Activated naive CD8-positive, alpha-beta T cell treated with anti-CD3 and anti-CD28 coated beads, Interleukin-2, amount 10 ng/mL, durations not matched to agents 7 days and 5 days (primary cell): ENCODE measurements around the gene NME9. TPM values are rescaled to one million over a fixed set of nuclear protein-coding genes. Genes with fewer than 3 reads are reported as not detected.

Source experiments
- ATAC-seq: fragments of 150-1000 bp; cut with Tn5 transposase; one replicate; pipeline ENCODE4 v1.10.0; 2021; ENCODE audit warnings: low read depth, moderate library complexity
- POLR2A ChIA-PET: fragments of 350-600 bp; sonication (Branson Sonifier 250); formaldehyde crosslinking; loops from one replicate; lab custom pipeline; 2021; ENCODE audit warnings: antibody characterized with exemption; lab: Charles Lee
- DNase-seq: peaks from one replicate; pipeline ENCODE4 v3.0.0; 2021
- H3K27ac Mint-ChIP-seq: one replicate; pipeline ENCODE4 v1.8.0; 2022; ENCODE audit warnings: mild to moderate bottlenecking, mixed read lengths
- H3K27me3 Mint-ChIP-seq: one replicate; pipeline ENCODE4 v1.8.0; 2022; ENCODE audit warnings: mild to moderate bottlenecking, moderate library complexity, mixed read lengths
- H3K36me3 Mint-ChIP-seq: one replicate; pipeline ENCODE4 v1.8.0; 2021; ENCODE audit warnings: mild to moderate bottlenecking, mixed read lengths
- H3K4me1 Mint-ChIP-seq: one replicate; pipeline ENCODE4 v1.8.0; 2021; ENCODE audit warnings: mixed read lengths
- H3K4me3 Mint-ChIP-seq: one replicate; pipeline ENCODE4 v1.8.0; 2022; ENCODE audit warnings: mild to moderate bottlenecking, moderate library complexity, mixed read lengths
- H3K9me3 Mint-ChIP-seq: one replicate; pipeline ENCODE4 v1.8.0; 2021; ENCODE audit warnings: mixed read lengths
- total RNA-seq, 2 experiments: library from RNA; stranded (reverse); gene quantifications; one replicate each; pipeline ENCODE4 v1.2.3, GENCODE V29; 2021

NME9 gene
- total RNA-seq, 2 experiments from 2014 or later = 0.57 to 1.7 TPM

- POLR2A ChIA-PET = no interaction called here
- DNase-seq = no peak
- peaks cover 9% of the 10 kb centered on the region for H3K4me1 Mint-ChIP-seq
- no peaks in the 10 kb centered on the region for H3K27me3 Mint-ChIP-seq
- H3K4me3 Mint-ChIP-seq = no peak overlapping the region
- H3K36me3 Mint-ChIP-seq = peaks cover 39% of the 10 kb centered on the region
- no peak overlapping the region for H3K27ac Mint-ChIP-seq
- ATAC-seq = no peak
- H3K9me3 Mint-ChIP-seq = no peaks in the 10 kb centered on the region
These were observed 59.4 kb downstream of the NME9 start for GRCh38 chr3:138270245-138270644.

GRCh38 chr3:138267083-138267482 lies 62.6 kb downstream of the NME9 start:
- Mint-ChIP-seq H3K36me3 (peaks cover 26% of the 10 kb centered on the region), H3K9me3 (no peaks in the 10 kb centered on the region), H3K27ac (no peak overlapping the region), H3K4me1 (peaks cover 9% of the 10 kb centered on the region), H3K4me3 (no peak overlapping the region), H3K27me3 (no peaks in the 10 kb centered on the region)
- POLR2A ChIA-PET = no interaction called here
- DNase-seq (no peak), ATAC-seq (no peak)

GRCh38 chr3:138265745-138266144 lies 63.9 kb downstream of the NME9 start:
- Mint-ChIP-seq H3K4me1 (peaks cover 5% of the 10 kb centered on the region), H3K36me3 (peaks cover 17% of the 10 kb centered on the region), H3K4me3 (no peak overlapping the region), H3K27me3 (no peaks in the 10 kb centered on the region), H3K27ac (no peak overlapping the region), H3K9me3 (no peaks in the 10 kb centered on the region)
- POLR2A ChIA-PET = no interaction called here
- ATAC-seq (no peak), DNase-seq (no peak)

GRCh38 chr3:138263104-138263503 lies 66.5 kb downstream of the NME9 start:
- H3K4me1 Mint-ChIP-seq = peaks cover under 1% of the 10 kb centered on the region
- POLR2A ChIA-PET = no interaction called here
- no peak overlapping the region for H3K27ac Mint-ChIP-seq
- H3K4me3 Mint-ChIP-seq = no peak overlapping the region
- no peaks in the 10 kb centered on the region for H3K9me3 Mint-ChIP-seq
- H3K36me3 Mint-ChIP-seq = peaks cover 18% of the 10 kb centered on the region
- no peak for ATAC-seq
- no peak for DNase-seq
- H3K27me3 Mint-ChIP-seq = no peaks in the 10 kb centered on the region

GRCh38 chr3:138260611-138261010 lies 69.0 kb downstream of the NME9 start:
- Mint-ChIP-seq H3K9me3 (no peaks in the 10 kb centered on the region), H3K27me3 (no peaks in the 10 kb centered on the region), H3K27ac (no peak overlapping the region), H3K4me1 (peaks cover 2% of the 10 kb centered on the region), H3K4me3 (no peak overlapping the region), H3K36me3 (peaks cover 17% of the 10 kb centered on the region)
- POLR2A ChIA-PET = no interaction called here
- DNase-seq = no peak
- ATAC-seq = no peak

GRCh38 chr3:138259126-138259525 lies 70.5 kb downstream of the NME9 start:
- H3K9me3 Mint-ChIP-seq = no peaks in the 10 kb centered on the region
- peaks cover 2% of the 10 kb centered on the region for H3K4me1 Mint-ChIP-seq
- ATAC-seq (no peak), DNase-seq (no peak)
- H3K27ac Mint-ChIP-seq = no peak overlapping the region
- H3K36me3 Mint-ChIP-seq = peaks cover 14% of the 10 kb centered on the region
- H3K4me3 Mint-ChIP-seq = no peak overlapping the region
- POLR2A ChIA-PET = no interaction called here
- H3K27me3 Mint-ChIP-seq = no peaks in the 10 kb centered on the region

- Mint-ChIP-seq H3K9me3 (no peaks in the 10 kb centered on the region), H3K4me1 (peaks cover 2% of the 10 kb centered on the region), H3K27me3 (no peaks in the 10 kb centered on the region), H3K27ac (no peak overlapping the region), H3K36me3 (peaks cover 11% of the 10 kb centered on the region), H3K4me3 (no peak overlapping the region)
- no peak for ATAC-seq
- POLR2A ChIA-PET = no interaction called here
- no peak for DNase-seq
These were observed 71.7 kb downstream of the NME9 start for GRCh38 chr3:138257986-138258385.

GRCh38 chr3:138256022-138256421 lies 73.6 kb downstream of the NME9 start:
- POLR2A ChIA-PET = interaction anchor here (0.6 kb wide), 1 partner anchor 828 kb away, joined by 3 read pairs; no protein-coding TSS in a partner anchor
- DNase-seq (no peak), ATAC-seq (no peak)
- Mint-ChIP-seq H3K27me3 (no peaks in the 10 kb centered on the region), H3K27ac (no peak overlapping the region), H3K4me3 (no peak overlapping the region), H3K4me1 (peaks cover 2% of the 10 kb centered on the region), H3K9me3 (no peaks in the 10 kb centered on the region), H3K36me3 (peaks cover 11% of the 10 kb centered on the region)

GRCh38 chr3:138254216-138254615 lies 75.4 kb downstream of the NME9 start:
- Mint-ChIP-seq H3K4me3 (no peak overlapping the region), H3K36me3 (peaks cover 16% of the 10 kb centered on the region), H3K9me3 (no peaks in the 10 kb centered on the region), H3K27me3 (no peaks in the 10 kb centered on the region), H3K4me1 (peaks cover 2% of the 10 kb centered on the region), H3K27ac (no peak overlapping the region)
- no peak for DNase-seq
- POLR2A ChIA-PET = no interaction called here
- no peak for ATAC-seq

- POLR2A ChIA-PET = interaction anchor here (0.5 kb wide), 1 partner anchor 39 kb away, joined by 4 read pairs; no protein-coding TSS in a partner anchor
- no peak for DNase-seq
- no peak for ATAC-seq
- no peaks in the 10 kb centered on the region for H3K27me3 Mint-ChIP-seq
- H3K27ac Mint-ChIP-seq = no peak overlapping the region
- H3K4me1 Mint-ChIP-seq = peaks cover 2% of the 10 kb centered on the region
- no peak overlapping the region for H3K4me3 Mint-ChIP-seq
- H3K36me3 Mint-ChIP-seq = peaks cover 19% of the 10 kb centered on the region
- no peaks in the 10 kb centered on the region for H3K9me3 Mint-ChIP-seq
These were observed 76.0 kb downstream of the NME9 start for GRCh38 chr3:138253609-138254008.

Other genes starting within 250 kb of the NME9 start
- under 1 TPM in 1 of 2 experiments, not detected in 1; 0.40 TPM for gene DZIP1L, start 214.2 kb downstream of the NME9 start, total RNA-seq
- not detected for gene A4GNT, start 197.5 kb downstream of the NME9 start, total RNA-seq
- gene DBR1, start 154.9 kb downstream of the NME9 start, total RNA-seq = 10 to 100 TPM; 22.6 to 25.7 TPM
- gene ARMC8, start 142.6 kb downstream of the NME9 start, total RNA-seq = 10 to 100 TPM; 53.1 to 60.9 TPM
- 1 to 10 TPM in 1 of 2 experiments, under 1 TPM in 1; 0.69 to 1.0 TPM for gene MRAS, start 18.7 kb upstream of the NME9 start, total RNA-seq
- under 1 TPM; 0.19 to 0.26 TPM for gene ESYT3, start 104.8 kb upstream of the NME9 start, total RNA-seq